Memory B cell (primary cell): ENCODE data around the gene HIGD1B.

Experiments
- ATAC-seq: fragments of 150-1000 bp; cut with Tn5 transposase; 2 replicates; pipeline ENCODE4 v1.10.0; 2021; ENCODE audit warnings: low read depth, mild to moderate bottlenecking, moderate library complexity
- DNase-seq, 2 donors: peaks; one replicate each; pipeline ENCODE4 v3.0.0; 2022; ENCODE audit warnings: low spot score in 2 of 2
- H3K27ac Mint-ChIP-seq: one replicate; pipeline ENCODE4 v1.8.0; 2022; ENCODE audit warnings: mild to moderate bottlenecking, moderate library complexity, mixed read lengths
- H3K27me3 Mint-ChIP-seq: one replicate; pipeline ENCODE4 v1.8.0; 2022; ENCODE audit warnings: mixed read lengths
- H3K36me3 Mint-ChIP-seq: one replicate; pipeline ENCODE4 v1.8.0; 2022; ENCODE audit warnings: mild to moderate bottlenecking, mixed read lengths
- H3K4me1 Mint-ChIP-seq: one replicate; pipeline ENCODE4 v1.8.0; 2022; ENCODE audit warnings: mixed read lengths
- H3K4me3 Mint-ChIP-seq: one replicate; pipeline ENCODE4 v1.8.0; 2022; ENCODE audit warnings: mild to moderate bottlenecking, moderate library complexity, mixed read lengths
- H3K9me3 Mint-ChIP-seq: one replicate; pipeline ENCODE4 v1.8.0; 2022; ENCODE audit warnings: mixed read lengths

The HIGD1B gene

GRCh38 chr17:44850025-44850424 is 2.3 kb downstream of the HIGD1B start:
- Mint-ChIP-seq H3K27ac (peak overlapping the region; percentile 22), H3K9me3 (no peaks in the 10 kb centered on the region), H3K4me3 (no peak overlapping the region), H3K36me3 (peaks cover 21% of the 10 kb centered on the region), H3K4me1 (no peaks in the 10 kb centered on the region), H3K27me3 (no peaks in the 10 kb centered on the region)
- DNase-seq (no peak), ATAC-seq (no peak)

- H3K36me3 Mint-ChIP-seq, result peaks cover 21% of the 10 kb centered on the region
- no peak overlapping the region for H3K4me3 Mint-ChIP-seq
- no peak for DNase-seq
- H3K27me3 Mint-ChIP-seq, result no peaks in the 10 kb centered on the region
- peak overlapping the region; percentile 22 for H3K27ac Mint-ChIP-seq
- ATAC-seq, result no peak
- no peaks in the 10 kb centered on the region for H3K4me1 Mint-ChIP-seq
- no peaks in the 10 kb centered on the region for H3K9me3 Mint-ChIP-seq
These were observed 2.9 kb downstream of the HIGD1B start for GRCh38 chr17:44850612-44851011.

- no peak overlapping the region for H3K27ac Mint-ChIP-seq
These were observed 6.5 kb downstream of the HIGD1B start for GRCh38 chr17:44854192-44854591.

GRCh38 chr17:44859701-44860100 is 12.0 kb downstream of the HIGD1B start:
- ATAC-seq (no peak), DNase-seq (no peak)
- Mint-ChIP-seq H3K4me3 (no peak overlapping the region), H3K9me3 (no peaks in the 10 kb centered on the region), H3K4me1 (no peaks in the 10 kb centered on the region), H3K36me3 (peaks cover 36% of the 10 kb centered on the region), H3K27ac (no peak overlapping the region), H3K27me3 (no peaks in the 10 kb centered on the region)

More at GRCh38 chr17:44854192-44854591, 6.5 kb downstream of the HIGD1B start:
- Mint-ChIP-seq H3K36me3 (peaks cover 33% of the 10 kb centered on the region), H3K4me1 (no peaks in the 10 kb centered on the region), H3K4me3 (no peak overlapping the region), H3K9me3 (no peaks in the 10 kb centered on the region), H3K27me3 (no peaks in the 10 kb centered on the region)
- ATAC-seq (no peak), DNase-seq (no peak)

- Mint-ChIP-seq H3K36me3 (peaks cover 26% of the 10 kb centered on the region), H3K27me3 (no peaks in the 10 kb centered on the region), H3K27ac (no peak overlapping the region), H3K4me3 (no peak overlapping the region), H3K4me1 (no peaks in the 10 kb centered on the region), H3K9me3 (no peaks in the 10 kb centered on the region)
- DNase-seq (no peak), ATAC-seq (no peak)
These were observed 14.7 kb downstream of the HIGD1B start for GRCh38 chr17:44862278-44862914.

GRCh38 chr17:44863061-44863918 is 15.6 kb downstream of the HIGD1B start:
- Mint-ChIP-seq H3K27me3 (no peaks in the 10 kb centered on the region), H3K4me1 (no peaks in the 10 kb centered on the region), H3K4me3 (no peak overlapping the region), H3K36me3 (peaks cover 28% of the 10 kb centered on the region), H3K27ac (no peak overlapping the region), H3K9me3 (no peaks in the 10 kb centered on the region)
- DNase-seq (no peak), ATAC-seq (no peak)

GRCh38 chr17:44864831-44865230 is 17.1 kb downstream of the HIGD1B start:
- Mint-ChIP-seq H3K4me3 (no peak overlapping the region), H3K9me3 (no peaks in the 10 kb centered on the region), H3K4me1 (no peaks in the 10 kb centered on the region), H3K27ac (no peak overlapping the region), H3K27me3 (no peaks in the 10 kb centered on the region), H3K36me3 (peaks cover 27% of the 10 kb centered on the region)
- ATAC-seq (no peak), DNase-seq (no peak)

GRCh38 chr17:44865231-44865660 is 17.6 kb downstream of the HIGD1B start:
- DNase-seq (peak; percentile 63 to 69), ATAC-seq (peak; percentile 75)
- Mint-ChIP-seq H3K9me3 (no peaks in the 10 kb centered on the region), H3K4me1 (no peaks in the 10 kb centered on the region), H3K27me3 (no peaks in the 10 kb centered on the region), H3K4me3 (no peak overlapping the region), H3K36me3 (peaks cover 25% of the 10 kb centered on the region), H3K27ac (no peak overlapping the region)

GRCh38 chr17:44865931-44866330 is 18.2 kb downstream of the HIGD1B start:
- Mint-ChIP-seq H3K9me3 (no peaks in the 10 kb centered on the region), H3K4me1 (no peaks in the 10 kb centered on the region), H3K27me3 (no peaks in the 10 kb centered on the region), H3K36me3 (peaks cover 24% of the 10 kb centered on the region), H3K27ac (no peak overlapping the region), H3K4me3 (no peak overlapping the region)
- DNase-seq (no peak), ATAC-seq (no peak)

- Mint-ChIP-seq H3K36me3 (peaks cover 24% of the 10 kb centered on the region), H3K27ac (no peak overlapping the region), H3K9me3 (no peaks in the 10 kb centered on the region), H3K4me3 (no peak overlapping the region), H3K4me1 (no peaks in the 10 kb centered on the region), H3K27me3 (no peaks in the 10 kb centered on the region)
- no peak for ATAC-seq
- DNase-seq, result no peak
These were observed 20.2 kb downstream of the HIGD1B start for GRCh38 chr17:44867841-44868240.

- Mint-ChIP-seq H3K36me3 (peaks cover 20% of the 10 kb centered on the region), H3K9me3 (no peaks in the 10 kb centered on the region), H3K27me3 (no peaks in the 10 kb centered on the region)
These were observed 23.9 kb downstream of the HIGD1B start for GRCh38 chr17:44871556-44871955.

GRCh38 chr17:44872131-44872768 is 24.6 kb downstream of the HIGD1B start:
- no peak overlapping the region for H3K27ac Mint-ChIP-seq
- DNase-seq, result no peak
- no peak overlapping the region for H3K4me3 Mint-ChIP-seq
- ATAC-seq, result no peak
- H3K4me1 Mint-ChIP-seq, result no peaks in the 10 kb centered on the region
- H3K9me3 Mint-ChIP-seq, result no peaks in the 10 kb centered on the region
- H3K27me3 Mint-ChIP-seq, result no peaks in the 10 kb centered on the region
- peaks cover 23% of the 10 kb centered on the region for H3K36me3 Mint-ChIP-seq

More at GRCh38 chr17:44871556-44871955, 23.9 kb downstream of the HIGD1B start:
- ATAC-seq (no peak), DNase-seq (no peak)
- no peak overlapping the region for H3K27ac Mint-ChIP-seq
- no peak overlapping the region for H3K4me3 Mint-ChIP-seq
- H3K4me1 Mint-ChIP-seq, result no peaks in the 10 kb centered on the region

GRCh38 chr17:44875761-44876160 is 28.1 kb downstream of the HIGD1B start:
- no peak for ATAC-seq
- H3K27me3 Mint-ChIP-seq, result no peaks in the 10 kb centered on the region
- H3K27ac Mint-ChIP-seq, result no peak overlapping the region
- peaks cover 2% of the 10 kb centered on the region for H3K4me1 Mint-ChIP-seq
- no peaks in the 10 kb centered on the region for H3K9me3 Mint-ChIP-seq
- no peak overlapping the region for H3K4me3 Mint-ChIP-seq
- DNase-seq, result no peak
- H3K36me3 Mint-ChIP-seq, result peaks cover 23% of the 10 kb centered on the region

GRCh38 chr17:44877121-44877520 is 29.4 kb downstream of the HIGD1B start:
- no peaks in the 10 kb centered on the region for H3K9me3 Mint-ChIP-seq
- DNase-seq (no peak), ATAC-seq (no peak)
- H3K27me3 Mint-ChIP-seq, result no peaks in the 10 kb centered on the region
- no peak overlapping the region for H3K27ac Mint-ChIP-seq
- peaks cover 2% of the 10 kb centered on the region for H3K4me1 Mint-ChIP-seq
- no peak overlapping the region for H3K4me3 Mint-ChIP-seq
- H3K36me3 Mint-ChIP-seq, result peaks cover 21% of the 10 kb centered on the region
